ENCODE data around the gene RBM43.

DNA sequence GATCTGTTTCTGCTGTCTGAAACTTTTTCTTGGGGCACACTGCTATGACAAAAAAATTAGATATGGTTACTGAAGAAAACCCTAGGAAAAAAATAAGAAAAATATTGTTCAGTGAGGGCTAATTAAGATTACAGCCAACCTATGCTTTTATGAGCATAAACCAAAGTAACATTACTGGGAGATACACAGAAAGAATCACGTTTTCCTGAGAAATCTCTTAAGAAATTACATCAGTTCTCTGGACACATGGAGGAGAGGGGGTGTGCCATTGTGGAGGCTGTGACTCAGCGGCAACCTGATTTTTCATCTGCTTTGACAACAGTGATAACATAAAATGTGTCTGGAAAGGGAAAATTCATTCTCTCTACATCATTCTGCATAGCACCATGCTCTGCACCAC is 41.2 kb upstream of the RBM43 start:
- TF ChIP-seq, protein P1, sequence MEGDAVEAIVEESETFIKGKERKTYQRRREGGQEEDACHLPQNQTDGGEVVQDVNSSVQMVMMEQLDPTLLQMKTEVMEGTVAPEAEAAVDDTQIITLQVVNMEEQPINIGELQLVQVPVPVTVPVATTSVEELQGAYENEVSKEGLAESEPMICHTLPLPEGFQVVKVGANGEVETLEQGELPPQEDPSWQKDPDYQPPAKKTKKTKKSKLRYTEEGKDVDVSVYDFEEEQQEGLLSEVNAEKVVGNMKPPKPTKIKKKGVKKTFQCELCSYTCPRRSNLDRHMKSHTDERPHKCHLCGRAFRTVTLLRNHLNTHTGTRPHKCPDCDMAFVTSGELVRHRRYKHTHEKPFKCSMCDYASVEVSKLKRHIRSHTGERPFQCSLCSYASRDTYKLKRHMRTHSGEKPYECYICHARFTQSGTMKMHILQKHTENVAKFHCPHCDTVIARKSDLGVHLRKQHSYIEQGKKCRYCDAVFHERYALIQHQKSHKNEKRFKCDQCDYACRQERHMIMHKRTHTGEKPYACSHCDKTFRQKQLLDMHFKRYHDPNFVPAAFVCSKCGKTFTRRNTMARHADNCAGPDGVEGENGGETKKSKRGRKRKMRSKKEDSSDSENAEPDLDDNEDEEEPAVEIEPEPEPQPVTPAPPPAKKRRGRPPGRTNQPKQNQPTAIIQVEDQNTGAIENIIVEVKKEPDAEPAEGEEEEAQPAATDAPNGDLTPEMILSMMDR (conservative IDR thresholded peaks at IDR 0.05; ENCODE audit: low read length): no peak
- no peak for TF ChIP-seq EZH2phosphoT487 (IDR thresholded peaks at IDR 0.05; ENCODE audit: borderline replicate concordance, low read depth, low read length)
